DOHH2 (cell line): Measurements from ENCODE around the gene CNPY1.

Experiments used
- EZH2phosphoT487 ChIP-seq: fragments of 200-600 bp; sonication (generic); IDR thresholded peaks from 2 replicates; pipeline ENCODE4 v1.6.1; 2017; ENCODE audit warnings: borderline replicate concordance, mild to moderate bottlenecking, antibody characterized with exemption, low read length, moderate library complexity, mixed read lengths
- TF ChIP-seq, protein P1 (sequence below): fragments of 200-600 bp; sonication (generic); IDR thresholded peaks from one replicate; pipeline ENCODE4 v1.5.1; 2014; ENCODE audit warnings: antibody characterized with exemption, mild to moderate bottlenecking, low read depth, low read length; ENCODE audit not compliant: poor library complexity, severe bottlenecking

DNA sequence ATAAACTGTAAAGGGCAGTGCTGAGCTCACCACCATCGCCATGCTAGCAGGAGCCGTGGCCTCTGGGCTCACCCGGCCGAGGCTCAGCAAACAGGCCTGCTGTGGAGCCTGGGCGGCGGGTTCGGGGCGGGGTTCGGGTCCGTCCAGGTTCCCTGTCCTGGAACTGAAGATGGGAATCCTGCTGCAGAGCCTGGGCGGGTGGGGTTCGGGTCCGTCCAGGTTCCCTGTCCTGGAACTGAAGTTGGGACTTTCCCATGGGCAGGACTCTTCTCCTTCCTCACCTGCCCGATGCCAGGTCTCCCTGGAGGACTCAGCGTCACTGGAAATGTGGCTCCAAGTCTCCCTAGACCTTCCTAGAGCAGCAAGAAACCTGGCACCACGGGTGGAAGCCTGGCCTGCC is 51.8 kb downstream of the CNPY1 start:
- TF ChIP-seq, protein P1, sequence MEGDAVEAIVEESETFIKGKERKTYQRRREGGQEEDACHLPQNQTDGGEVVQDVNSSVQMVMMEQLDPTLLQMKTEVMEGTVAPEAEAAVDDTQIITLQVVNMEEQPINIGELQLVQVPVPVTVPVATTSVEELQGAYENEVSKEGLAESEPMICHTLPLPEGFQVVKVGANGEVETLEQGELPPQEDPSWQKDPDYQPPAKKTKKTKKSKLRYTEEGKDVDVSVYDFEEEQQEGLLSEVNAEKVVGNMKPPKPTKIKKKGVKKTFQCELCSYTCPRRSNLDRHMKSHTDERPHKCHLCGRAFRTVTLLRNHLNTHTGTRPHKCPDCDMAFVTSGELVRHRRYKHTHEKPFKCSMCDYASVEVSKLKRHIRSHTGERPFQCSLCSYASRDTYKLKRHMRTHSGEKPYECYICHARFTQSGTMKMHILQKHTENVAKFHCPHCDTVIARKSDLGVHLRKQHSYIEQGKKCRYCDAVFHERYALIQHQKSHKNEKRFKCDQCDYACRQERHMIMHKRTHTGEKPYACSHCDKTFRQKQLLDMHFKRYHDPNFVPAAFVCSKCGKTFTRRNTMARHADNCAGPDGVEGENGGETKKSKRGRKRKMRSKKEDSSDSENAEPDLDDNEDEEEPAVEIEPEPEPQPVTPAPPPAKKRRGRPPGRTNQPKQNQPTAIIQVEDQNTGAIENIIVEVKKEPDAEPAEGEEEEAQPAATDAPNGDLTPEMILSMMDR = no peak
- TF ChIP-seq EZH2phosphoT487 = no peak
